Astrocyte (in vitro differentiated cells and primary cell): ENCODE results near the gene ZAP70. TPM values are rescaled to one million over a fixed set of nuclear protein-coding genes. Genes with fewer than 3 reads are reported as not detected.

Experiments
- DNase-seq: peaks from one replicate; pipeline ENCODE4 v3.0.0-alpha.2; 2010; ENCODE audit warnings: low read depth
- FAIRE-seq: peaks from 2 replicates; lab custom pipeline; 2011; peaks lifted over from hg19 to GRCh38; lab: Jason Lieb, UNC
- H2AFZ ChIP-seq: 2 replicates; pipeline ENCODE4 v1.6.0; 2012; ENCODE audit warnings: low read depth, low read length, inconsistent platforms
- H3K27ac ChIP-seq: 2 replicates; pipeline ENCODE4 v1.5.1; 2011; ENCODE audit warnings: low read depth, low read length, inconsistent platforms
- H3K27me3 ChIP-seq: 2 replicates; pipeline ENCODE4 v1.6.0; 2011; ENCODE audit warnings: low read length, inconsistent platforms; ENCODE audit not compliant: insufficient read depth
- H3K36me3 ChIP-seq: 2 replicates; pipeline ENCODE4 v1.5.1; 2011; ENCODE audit warnings: low read length, inconsistent platforms; ENCODE audit not compliant: insufficient read depth
- H3K4me1 ChIP-seq: 2 replicates; pipeline ENCODE4 v1.5.1; 2011; ENCODE audit warnings: low read length, inconsistent platforms; ENCODE audit not compliant: insufficient read depth
- H3K4me2 ChIP-seq: 2 replicates; pipeline ENCODE4 v1.6.0; 2012; ENCODE audit warnings: low read length, inconsistent platforms
- H3K4me3 ChIP-seq: 2 replicates; pipeline ENCODE4 v1.5.1; 2011; ENCODE audit warnings: low read depth, mild to moderate bottlenecking, low read length, inconsistent platforms; ENCODE audit not compliant: insufficient read depth
- H3K79me2 ChIP-seq: 2 replicates; pipeline ENCODE4 v1.6.0; 2012; ENCODE audit warnings: mild to moderate bottlenecking, low read length, inconsistent platforms; ENCODE audit not compliant: insufficient read depth
- H3K9ac ChIP-seq: 2 replicates; pipeline ENCODE4 v1.6.0; 2012; ENCODE audit warnings: mild to moderate bottlenecking, low read length, inconsistent platforms
- H3K9me3 ChIP-seq: 2 replicates; pipeline ENCODE4 v1.5.1; 2012; ENCODE audit warnings: low read depth, mild to moderate bottlenecking, low read length, inconsistent platforms; ENCODE audit not compliant: insufficient read depth
- H4K20me1 ChIP-seq: 2 replicates; pipeline ENCODE4 v1.6.0; 2012; ENCODE audit warnings: low read length, inconsistent platforms; ENCODE audit not compliant: insufficient read depth
- H3K27ac Mint-ChIP-seq: one replicate; pipeline ENCODE4 v1.8.0; 2021; ENCODE audit warnings: mild to moderate bottlenecking, mixed read lengths; ENCODE audit not compliant: unreplicated experiment
- H3K27me3 Mint-ChIP-seq: one replicate; pipeline ENCODE4 v1.8.0; 2021; ENCODE audit warnings: low read depth, mixed read lengths; ENCODE audit not compliant: unreplicated experiment
- H3K36me3 Mint-ChIP-seq: one replicate; pipeline ENCODE4 v1.8.0; 2021; ENCODE audit warnings: low read depth, mixed read lengths; ENCODE audit not compliant: unreplicated experiment
- H3K4me1 Mint-ChIP-seq: one replicate; pipeline ENCODE4 v1.8.0; 2021; ENCODE audit warnings: low read depth, mixed read lengths; ENCODE audit not compliant: unreplicated experiment
- H3K4me3 Mint-ChIP-seq: one replicate; pipeline ENCODE4 v1.8.0; 2021; ENCODE audit warnings: mild to moderate bottlenecking, moderate library complexity, mixed read lengths; ENCODE audit not compliant: unreplicated experiment
- H3K9me3 Mint-ChIP-seq: one replicate; pipeline ENCODE4 v1.8.0; 2021; ENCODE audit warnings: mild to moderate bottlenecking, mixed read lengths; ENCODE audit not compliant: unreplicated experiment
- CTCF ChIP-seq: IDR thresholded peaks from 2 replicates; pipeline ENCODE4 v1.5.1; 2011; ENCODE audit warnings: low read depth, mild to moderate bottlenecking, inconsistent platforms, low read length, moderate library complexity; ENCODE audit not compliant: insufficient read depth
- EZH2 ChIP-seq: IDR thresholded peaks from 2 replicates; pipeline ENCODE4 v1.6.1; 2012; ENCODE audit warnings: mild to moderate bottlenecking, low read length, inconsistent platforms; ENCODE audit not compliant: insufficient read depth
- total RNA-seq: library from RNA; stranded (reverse); gene quantifications from 2 replicates; pipeline ENCODE4 v1.2.1, GENCODE V29; 2021

The ZAP70 gene
- total RNA-seq, 1 donor from 2014 or later: 0.73 TPM

- H3K4me1 Mint-ChIP-seq: no peaks in the 10 kb centered on the region
- Histone ChIP-seq H3K4me2 (no peak overlapping the region), H2AFZ (no peak overlapping the region), H3K27ac (no peak overlapping the region), H3K9ac (no peak overlapping the region), H4K20me1 (no peaks in the 10 kb centered on the region), H3K27me3 (no peaks in the 10 kb centered on the region), H3K36me3 (peaks cover 8% of the 10 kb centered on the region), H3K4me1 (peaks cover 2% of the 10 kb centered on the region), H3K9me3 (no peaks in the 10 kb centered on the region), H3K79me2 (no peaks in the 10 kb centered on the region), H3K4me3 (no peak overlapping the region)
- DNase-seq (no peak), FAIRE-seq (no peak)
- H3K27me3 Mint-ChIP-seq: no peaks in the 10 kb centered on the region
- TF ChIP-seq CTCF (no peak), EZH2 (no peak)
- peaks cover 15% of the 10 kb centered on the region for H3K36me3 Mint-ChIP-seq
- no peak overlapping the region for H3K4me3 Mint-ChIP-seq
- no peak overlapping the region for H3K27ac Mint-ChIP-seq
- no peaks in the 10 kb centered on the region for H3K9me3 Mint-ChIP-seq
These were observed 56.3 kb downstream of the ZAP70 start for GRCh38 chr2:97769711-97770110.

GRCh38 chr2:97770445-97770844, 57.1 kb downstream of the ZAP70 start:
- no peaks in the 10 kb centered on the region for H3K4me1 Mint-ChIP-seq
- DNase-seq: no peak
- H3K27ac Mint-ChIP-seq: no peak overlapping the region
- peaks cover 15% of the 10 kb centered on the region for H3K36me3 Mint-ChIP-seq
- H3K4me3 Mint-ChIP-seq: no peak overlapping the region
- H3K27me3 Mint-ChIP-seq: no peaks in the 10 kb centered on the region
- Histone ChIP-seq H2AFZ (no peak overlapping the region), H3K4me3 (no peak overlapping the region), H3K9ac (no peak overlapping the region), H3K36me3 (peaks cover 8% of the 10 kb centered on the region), H3K9me3 (no peaks in the 10 kb centered on the region), H3K4me2 (no peak overlapping the region), H3K79me2 (no peaks in the 10 kb centered on the region), H3K27ac (no peak overlapping the region), H3K27me3 (no peaks in the 10 kb centered on the region), H3K4me1 (peaks cover 2% of the 10 kb centered on the region), H4K20me1 (no peaks in the 10 kb centered on the region)
- H3K9me3 Mint-ChIP-seq: no peaks in the 10 kb centered on the region
- TF ChIP-seq EZH2: no peak
- no peak for TF ChIP-seq CTCF
- FAIRE-seq: no peak

GRCh38 chr2:97774425-97774824, 61.0 kb downstream of the ZAP70 start:
- Histone ChIP-seq H3K9ac (no peak overlapping the region), H3K4me3 (no peak overlapping the region), H3K36me3 (peaks cover 5% of the 10 kb centered on the region), H2AFZ (no peak overlapping the region), H4K20me1 (peaks cover 5% of the 10 kb centered on the region), H3K4me2 (no peak overlapping the region), H3K79me2 (no peaks in the 10 kb centered on the region), H3K27ac (no peak overlapping the region), H3K9me3 (no peaks in the 10 kb centered on the region), H3K4me1 (no peaks in the 10 kb centered on the region), H3K27me3 (no peaks in the 10 kb centered on the region)
- Mint-ChIP-seq H3K4me1 (no peaks in the 10 kb centered on the region), H3K4me3 (no peak overlapping the region), H3K27ac (no peak overlapping the region), H3K36me3 (peaks cover 16% of the 10 kb centered on the region), H3K9me3 (no peaks in the 10 kb centered on the region), H3K27me3 (no peaks in the 10 kb centered on the region)
- FAIRE-seq (no peak), DNase-seq (no peak)
- TF ChIP-seq EZH2 (no peak), CTCF (peak; percentile 50)
